ENCODE measurements around the gene SOS1.

DNA sequence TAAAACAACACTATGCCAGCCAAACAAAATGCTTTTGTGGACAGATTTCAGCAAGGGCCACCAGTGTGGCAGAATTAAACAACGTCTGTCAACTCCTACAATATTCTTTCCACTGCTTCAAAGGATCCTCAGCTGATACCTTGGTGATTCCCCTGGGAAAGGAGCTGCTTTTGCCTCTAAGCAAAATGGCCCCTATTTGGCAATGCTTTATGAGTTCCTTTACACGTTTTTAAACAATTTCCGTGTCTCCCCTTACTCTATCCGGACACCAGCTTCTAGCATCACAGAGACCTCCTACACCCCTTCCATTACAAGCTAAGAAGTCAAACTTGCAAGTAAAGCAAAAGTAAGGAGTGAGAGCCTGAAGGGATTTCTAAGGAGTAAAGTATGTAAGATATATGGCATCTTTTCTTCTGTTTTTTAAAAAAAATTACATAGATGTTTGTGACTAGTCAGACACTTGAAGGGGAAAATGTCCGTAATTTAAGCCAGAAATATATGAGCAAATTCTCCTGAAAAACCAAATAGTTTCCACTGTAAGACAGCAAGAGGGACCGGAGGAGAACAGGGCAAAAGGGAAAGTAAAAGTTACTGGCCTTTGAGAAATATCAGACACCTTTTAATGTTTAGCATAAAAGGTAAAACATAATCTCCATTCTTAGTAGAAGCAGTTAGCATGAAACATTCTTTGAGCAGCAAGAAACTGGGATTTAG is 1.9 kb downstream of the SOS1 start:
- TF ChIP-seq, protein P1, sequence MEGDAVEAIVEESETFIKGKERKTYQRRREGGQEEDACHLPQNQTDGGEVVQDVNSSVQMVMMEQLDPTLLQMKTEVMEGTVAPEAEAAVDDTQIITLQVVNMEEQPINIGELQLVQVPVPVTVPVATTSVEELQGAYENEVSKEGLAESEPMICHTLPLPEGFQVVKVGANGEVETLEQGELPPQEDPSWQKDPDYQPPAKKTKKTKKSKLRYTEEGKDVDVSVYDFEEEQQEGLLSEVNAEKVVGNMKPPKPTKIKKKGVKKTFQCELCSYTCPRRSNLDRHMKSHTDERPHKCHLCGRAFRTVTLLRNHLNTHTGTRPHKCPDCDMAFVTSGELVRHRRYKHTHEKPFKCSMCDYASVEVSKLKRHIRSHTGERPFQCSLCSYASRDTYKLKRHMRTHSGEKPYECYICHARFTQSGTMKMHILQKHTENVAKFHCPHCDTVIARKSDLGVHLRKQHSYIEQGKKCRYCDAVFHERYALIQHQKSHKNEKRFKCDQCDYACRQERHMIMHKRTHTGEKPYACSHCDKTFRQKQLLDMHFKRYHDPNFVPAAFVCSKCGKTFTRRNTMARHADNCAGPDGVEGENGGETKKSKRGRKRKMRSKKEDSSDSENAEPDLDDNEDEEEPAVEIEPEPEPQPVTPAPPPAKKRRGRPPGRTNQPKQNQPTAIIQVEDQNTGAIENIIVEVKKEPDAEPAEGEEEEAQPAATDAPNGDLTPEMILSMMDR (IDR thresholded peaks at IDR 0.05), result no peak
- no peak for TF ChIP-seq POLR2A (IDR thresholded peaks at IDR 0.05)

All from right lobe of liver (tissue), 4 donors.